SJSA1 (cell line): ENCODE results near the gene TTLL9. TPM values are rescaled to one million over a fixed set of nuclear protein-coding genes. Genes with fewer than 3 reads are reported as not detected.
A peak's percentile ranks its signal among the peaks of the same experiment; 100 is the strongest.

Experiments
- DNase-seq, 2 experiments: peaks; one replicate each; pipeline ENCODE4 v3.0.0-alpha.2; 2015 to 2020; ENCODE audit warnings: low spot score in 2 of 2, low read depth in 1 of 2
- H3K27ac ChIP-seq: fragments of 250-450 bp; sonication (Bioruptor Pico); 2 replicates; pipeline ENCODE4 v1.5.1; 2020; ENCODE audit warnings: mild to moderate bottlenecking, moderate library complexity
- H3K27me3 ChIP-seq: fragments of 250-450 bp; sonication (Bioruptor Pico); replicated peaks from 2 replicates; pipeline ENCODE4 v1.5.1; 2020; ENCODE audit warnings: mild to moderate bottlenecking, moderate library complexity
- H3K36me3 ChIP-seq: fragments of 250-450 bp; sonication (Bioruptor Pico); 2 replicates; pipeline ENCODE4 v1.5.1; 2020; ENCODE audit warnings: mild to moderate bottlenecking
- H3K4me1 ChIP-seq: fragments of 250-450 bp; sonication (Bioruptor Pico); replicated peaks from 2 replicates; pipeline ENCODE4 v1.6.1; 2021; ENCODE audit warnings: mild to moderate bottlenecking
- H3K4me3 ChIP-seq: fragments of 250-450 bp; sonication (Bioruptor Pico); 2 replicates; pipeline ENCODE4 v1.5.1; 2020; ENCODE audit warnings: mild to moderate bottlenecking
- H3K9me3 ChIP-seq: fragments of 250-450 bp; sonication (Bioruptor Pico); replicated peaks from 2 replicates; pipeline ENCODE4 v1.5.1; 2020; ENCODE audit warnings: mild to moderate bottlenecking
- total RNA-seq: library from RNA; depleted of rRNA; stranded (reverse); fragments of >200 nt; shearing (Covaris generic); gene quantifications from 2 replicates; pipeline ENCODE4 v1.2.3, GENCODE V29; 2014

Gene TTLL9
- total RNA-seq, 1 experiment from 2014 or later, result not detected

DNA sequence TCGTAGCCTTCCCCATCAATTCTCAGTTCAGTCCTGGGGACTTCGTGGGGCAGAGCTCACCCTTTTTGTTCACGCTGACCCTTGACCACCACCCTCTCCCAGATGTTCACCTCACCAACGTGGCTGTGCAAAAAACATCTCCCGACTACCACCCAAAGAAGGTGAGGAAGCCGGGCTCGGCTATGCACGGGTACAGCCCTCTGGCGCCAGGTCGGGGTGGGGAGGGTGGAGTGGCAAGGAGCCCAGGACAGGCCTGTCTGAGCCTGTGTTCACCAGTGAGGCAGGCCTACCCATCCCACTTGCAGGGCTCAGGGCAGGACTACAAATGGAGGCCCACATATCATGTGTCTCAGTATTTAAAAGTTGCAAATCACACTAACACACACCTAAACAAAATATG lies 63.3 kb downstream of the TTLL9 start:
- no peaks in the 10 kb centered on the region for H3K9me3 ChIP-seq
- DNase-seq, result no peak
- no peak overlapping the region for H3K4me3 ChIP-seq
- H3K27ac ChIP-seq, result no peak overlapping the region
- H3K36me3 ChIP-seq, result no peaks in the 10 kb centered on the region
- H3K27me3 ChIP-seq, result peaks cover 8% of the 10 kb centered on the region; the same call in 1 of the 2 replicates
- no peaks in the 10 kb centered on the region for H3K4me1 ChIP-seq

GRCh38 chr20:31934491-31934890 lies 64.1 kb downstream of the TTLL9 start:
- H3K27ac ChIP-seq, result no peak overlapping the region
- no peaks in the 10 kb centered on the region for H3K4me1 ChIP-seq
- H3K36me3 ChIP-seq, result no peaks in the 10 kb centered on the region
- H3K27me3 ChIP-seq, result peaks cover 5% of the 10 kb centered on the region; the same call in 1 of the 2 replicates
- no peaks in the 10 kb centered on the region for H3K9me3 ChIP-seq
- H3K4me3 ChIP-seq, result no peak overlapping the region
- DNase-seq, result no peak

DNA sequence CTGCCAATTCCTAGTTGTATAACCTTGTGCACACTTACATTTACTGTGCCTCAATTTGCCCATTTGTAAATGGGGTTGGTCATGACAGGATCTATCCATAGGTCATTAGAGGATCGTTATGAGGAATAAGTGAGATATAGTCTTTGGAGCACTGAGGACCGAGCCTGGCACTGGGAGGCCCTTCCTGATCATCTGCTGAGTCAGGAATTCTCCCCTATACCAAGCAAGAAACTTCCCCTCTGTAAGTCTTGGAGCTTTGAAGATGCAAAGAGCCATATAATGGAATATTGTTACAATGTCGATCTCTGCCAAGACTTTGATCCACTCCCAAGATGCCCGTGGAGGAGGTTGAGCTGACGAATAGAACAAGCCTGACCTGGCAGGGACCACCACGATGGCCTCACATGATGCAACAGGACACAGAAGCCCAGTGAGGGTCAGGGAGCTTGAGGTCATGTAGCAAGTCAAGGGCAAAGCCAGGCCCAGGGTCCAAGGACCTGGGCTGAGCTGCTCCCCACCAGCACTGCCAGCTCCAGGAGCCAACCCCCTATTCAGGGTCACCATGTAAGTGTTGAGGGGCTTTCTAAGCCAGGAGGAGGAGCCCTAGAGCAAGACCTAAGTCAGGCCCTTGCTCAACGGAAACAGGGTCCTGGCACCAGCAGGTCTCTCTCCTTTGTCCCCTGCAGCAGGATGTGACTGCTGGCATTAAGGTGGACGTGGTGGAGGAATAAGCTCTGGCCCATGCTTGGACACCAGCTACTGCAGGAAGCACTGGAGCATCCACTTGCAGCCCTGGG lies 64.7 kb downstream of the TTLL9 start:
- Histone ChIP-seq H3K27me3 (peaks cover 5% of the 10 kb centered on the region; the same call in 1 of the 2 replicates), H3K27ac (no peak overlapping the region), H3K36me3 (no peaks in the 10 kb centered on the region), H3K4me3 (no peak overlapping the region), H3K9me3 (no peaks in the 10 kb centered on the region), H3K4me1 (no peaks in the 10 kb centered on the region)
- no peak for DNase-seq

DNA sequence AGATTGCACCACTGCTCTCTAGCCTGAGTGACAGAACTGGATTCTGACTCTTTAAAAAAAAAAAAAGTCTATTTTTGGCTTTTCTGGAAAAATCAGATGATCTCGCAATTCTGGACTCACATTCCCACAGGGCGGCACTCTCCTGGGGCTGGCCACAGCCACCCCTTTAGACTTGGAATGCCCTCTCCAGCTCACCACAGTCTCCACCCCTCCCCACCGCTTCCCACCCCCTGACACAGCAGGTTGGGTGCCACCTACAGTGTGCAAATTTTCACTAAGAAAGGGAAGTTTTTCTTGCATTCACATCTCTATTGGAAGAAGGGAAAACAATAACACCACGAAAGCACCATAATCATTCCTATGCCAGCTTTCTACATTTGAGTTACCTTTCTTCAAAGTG lies 66.0 kb downstream of the TTLL9 start:
- Histone ChIP-seq H3K36me3 (no peaks in the 10 kb centered on the region), H3K4me1 (no peaks in the 10 kb centered on the region), H3K27ac (no peak overlapping the region), H3K4me3 (no peak overlapping the region), H3K9me3 (no peaks in the 10 kb centered on the region), H3K27me3 (no peaks in the 10 kb centered on the region)
- no peak for DNase-seq

- no peaks in the 10 kb centered on the region for H3K9me3 ChIP-seq
- no peaks in the 10 kb centered on the region for H3K36me3 ChIP-seq
- H3K4me1 ChIP-seq, result no peaks in the 10 kb centered on the region
- H3K27ac ChIP-seq, result no peak overlapping the region
- DNase-seq, result no peak
- H3K27me3 ChIP-seq, result no peaks in the 10 kb centered on the region
- H3K4me3 ChIP-seq, result no peak overlapping the region
Measured at GRCh38 chr20:31937820-31938219, 67.4 kb downstream of the TTLL9 start.

GRCh38 chr20:31939661-31940060 lies 69.2 kb downstream of the TTLL9 start:
- H3K27me3 ChIP-seq, result no peaks in the 10 kb centered on the region
- H3K36me3 ChIP-seq, result peaks cover 8% of the 10 kb centered on the region; the same call in 1 of the 2 replicates
- no peak overlapping the region for H3K27ac ChIP-seq
- no peak for DNase-seq
- no peak overlapping the region for H3K4me3 ChIP-seq
- no peaks in the 10 kb centered on the region for H3K9me3 ChIP-seq
- H3K4me1 ChIP-seq, result no peaks in the 10 kb centered on the region

DNA sequence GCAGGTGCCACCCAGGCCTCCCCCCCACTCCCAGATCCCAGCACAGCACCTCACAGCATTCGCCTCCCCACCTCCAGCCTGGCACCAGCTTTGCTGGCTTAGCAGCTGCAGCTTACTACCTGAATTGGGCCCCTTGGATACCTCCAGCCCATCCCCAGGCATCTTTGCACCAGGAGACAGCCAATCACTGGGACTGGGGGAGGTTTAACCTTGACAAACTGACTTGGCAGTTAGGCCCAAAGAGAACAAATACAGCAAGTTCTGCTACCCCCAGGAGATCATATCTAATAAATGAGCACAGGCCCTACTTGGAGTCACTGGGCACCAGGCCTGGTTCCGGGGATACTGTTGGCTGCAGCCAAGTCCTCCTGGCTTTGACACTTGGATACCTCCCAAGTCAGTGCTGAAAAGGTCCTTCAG lies 72.6 kb downstream of the TTLL9 start:
- H3K36me3 ChIP-seq, result peaks cover 42% of the 10 kb centered on the region
- no peak overlapping the region for H3K27ac ChIP-seq
- no peak overlapping the region for H3K4me3 ChIP-seq
- no peaks in the 10 kb centered on the region for H3K9me3 ChIP-seq
- no peaks in the 10 kb centered on the region for H3K27me3 ChIP-seq
- H3K4me1 ChIP-seq, result no peaks in the 10 kb centered on the region
- no peak for DNase-seq

DNA sequence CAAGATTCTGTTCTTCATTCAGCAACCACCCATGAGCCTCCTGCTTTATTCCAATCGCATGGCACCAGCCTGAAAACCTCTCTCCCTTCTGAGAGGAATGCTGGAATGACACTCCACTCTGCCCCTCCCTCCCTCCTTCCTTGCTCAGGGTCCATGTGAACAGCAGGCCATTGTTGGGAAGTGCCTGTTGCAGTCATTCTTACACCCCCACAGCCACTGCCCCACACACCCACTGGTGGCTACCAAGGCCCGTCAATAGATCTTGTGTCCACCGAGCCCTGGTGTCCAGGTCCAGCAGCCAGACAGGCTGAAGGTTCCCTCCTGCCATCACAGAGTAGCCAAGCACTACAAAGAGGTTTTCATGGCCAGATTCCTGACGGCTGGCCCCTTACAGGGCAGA lies 74.9 kb downstream of the TTLL9 start:
- DNase-seq, result no peak
- no peak overlapping the region for H3K4me3 ChIP-seq
- peaks cover 64% of the 10 kb centered on the region for H3K36me3 ChIP-seq
- H3K4me1 ChIP-seq, result no peaks in the 10 kb centered on the region; the same call in 1 of the 2 replicates
- no peaks in the 10 kb centered on the region for H3K27me3 ChIP-seq
- no peak overlapping the region for H3K27ac ChIP-seq
- H3K9me3 ChIP-seq, result no peaks in the 10 kb centered on the region

- no peak for DNase-seq
- peaks cover 68% of the 10 kb centered on the region for H3K36me3 ChIP-seq
Measured at GRCh38 chr20:31945785-31946184, 75.4 kb downstream of the TTLL9 start.

GRCh38 chr20:31948008-31948407 lies 77.6 kb downstream of the TTLL9 start:
- Histone ChIP-seq H3K9me3 (no peaks in the 10 kb centered on the region), H3K27ac (no peak overlapping the region), H3K36me3 (peaks cover 72% of the 10 kb centered on the region), H3K27me3 (no peaks in the 10 kb centered on the region), H3K4me3 (no peak overlapping the region), H3K4me1 (peaks cover 6% of the 10 kb centered on the region)
- DNase-seq, result no peak

More at GRCh38 chr20:31945785-31946184, 75.4 kb downstream of the TTLL9 start:
- H3K9me3 ChIP-seq, result no peaks in the 10 kb centered on the region
- peaks cover 5% of the 10 kb centered on the region for H3K4me1 ChIP-seq
- no peaks in the 10 kb centered on the region for H3K27me3 ChIP-seq
- no peak overlapping the region for H3K27ac ChIP-seq
- no peak overlapping the region for H3K4me3 ChIP-seq

- no peak for DNase-seq
- Histone ChIP-seq H3K4me3 (peak overlapping the region; percentile 88; the same call in 1 of the 2 replicates), H3K27ac (no peak overlapping the region), H3K36me3 (peaks cover 59% of the 10 kb centered on the region), H3K4me1 (peaks cover 6% of the 10 kb centered on the region), H3K9me3 (no peaks in the 10 kb centered on the region), H3K27me3 (no peaks in the 10 kb centered on the region)
Measured at GRCh38 chr20:31949877-31950646, 79.6 kb downstream of the TTLL9 start.

DNA sequence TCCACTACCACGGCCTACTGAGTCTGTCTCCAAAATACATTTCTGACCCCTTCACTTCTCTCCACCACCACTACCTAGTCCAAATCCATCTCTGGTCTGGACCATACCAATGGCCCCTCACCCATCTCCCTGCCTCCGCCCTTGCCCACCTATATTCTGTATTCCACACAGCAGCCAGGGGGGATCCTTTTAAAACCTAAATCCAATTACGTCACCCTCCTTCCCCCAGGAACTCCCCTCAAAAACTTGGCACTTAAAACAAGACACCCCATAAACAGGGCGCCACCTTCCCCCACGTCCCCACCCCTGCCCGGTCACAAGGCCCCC lies 80.7 kb downstream of the TTLL9 start:
- Histone ChIP-seq H3K36me3 (peaks cover 48% of the 10 kb centered on the region), H3K27ac (0 out of 2 replicates have a peak overlapping the region, but pooled peaks have one; percentile 31), H3K4me3 (peak overlapping the region; percentile 88), H3K9me3 (no peaks in the 10 kb centered on the region), H3K4me1 (peaks cover 10% of the 10 kb centered on the region), H3K27me3 (no peaks in the 10 kb centered on the region)
- DNase-seq, result no peak

DNA sequence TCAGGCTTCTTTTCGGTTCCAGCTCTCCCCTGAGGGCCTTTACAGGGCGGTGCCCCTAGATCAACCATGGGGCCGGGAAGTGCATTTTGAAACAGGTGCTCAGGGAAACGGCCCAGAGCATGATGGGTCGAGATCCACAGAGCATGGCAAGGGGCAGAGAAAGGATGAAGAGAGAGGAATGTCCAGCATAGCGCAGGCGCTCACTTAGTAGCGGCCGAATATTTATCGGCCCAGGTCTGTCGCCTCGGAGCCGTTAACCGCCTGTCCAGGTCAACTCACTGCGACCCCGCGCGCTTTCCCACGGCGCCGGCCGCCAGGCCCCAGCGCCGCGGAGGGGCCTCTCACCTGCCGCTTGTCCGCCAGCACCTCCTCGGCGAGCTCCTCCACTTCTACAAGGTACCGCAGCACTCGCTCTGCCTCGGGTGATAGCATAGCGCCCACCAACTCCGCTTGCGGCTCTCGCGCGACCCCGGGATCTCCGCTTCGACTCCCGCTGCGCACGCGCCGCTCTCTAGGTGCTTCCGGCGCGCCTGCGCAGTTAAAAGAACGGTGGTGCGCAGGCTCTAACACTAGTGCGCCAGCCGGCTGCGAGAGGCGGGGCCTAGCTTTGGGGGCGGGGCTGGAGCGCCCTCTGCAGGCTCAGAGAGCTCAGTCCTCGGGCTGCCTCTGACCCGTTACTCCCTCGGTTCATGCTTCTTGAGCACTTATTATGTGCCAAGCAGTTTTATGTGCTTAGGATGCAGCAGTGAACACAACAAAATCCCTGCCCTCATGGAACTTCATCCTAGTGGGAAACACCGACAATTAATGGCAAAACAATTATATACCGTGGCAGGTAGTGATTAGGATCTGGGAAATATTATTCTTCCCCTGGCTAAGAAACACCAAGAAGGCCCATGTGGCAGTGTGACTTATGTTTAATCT lies 81.4 kb downstream of the TTLL9 start, which contains the start of gene PDRG1:
Gene PDRG1, minus strand, starts transcription at position 517 of the 924 bp plus-strand sequence. Its CDS starts 85 bp downstream, at position 432.
- DNase-seq, result peak; percentile 88 to 96
- Histone ChIP-seq H3K36me3 (peaks cover 42% of the 10 kb centered on the region), H3K4me1 (peaks cover 16% of the 10 kb centered on the region), H3K9me3 (no peaks in the 10 kb centered on the region), H3K27ac (peak within 1 kb of the TSS; percentile 31), H3K27me3 (no peaks in the 10 kb centered on the region), H3K4me3 (peak within 1 kb of the TSS; percentile 88)
